GM21360 (cell line): ENCODE results near the gene TRAM2.

Experiments
- ATAC-seq: cut with Tn5 transposase; IDR thresholded peaks from one replicate; pipeline ENCODE4 v1.9.1; 2021; ENCODE audit warnings: mild to moderate bottlenecking, moderate library complexity; ENCODE audit not compliant: unreplicated experiment

The TRAM2 gene

DNA sequence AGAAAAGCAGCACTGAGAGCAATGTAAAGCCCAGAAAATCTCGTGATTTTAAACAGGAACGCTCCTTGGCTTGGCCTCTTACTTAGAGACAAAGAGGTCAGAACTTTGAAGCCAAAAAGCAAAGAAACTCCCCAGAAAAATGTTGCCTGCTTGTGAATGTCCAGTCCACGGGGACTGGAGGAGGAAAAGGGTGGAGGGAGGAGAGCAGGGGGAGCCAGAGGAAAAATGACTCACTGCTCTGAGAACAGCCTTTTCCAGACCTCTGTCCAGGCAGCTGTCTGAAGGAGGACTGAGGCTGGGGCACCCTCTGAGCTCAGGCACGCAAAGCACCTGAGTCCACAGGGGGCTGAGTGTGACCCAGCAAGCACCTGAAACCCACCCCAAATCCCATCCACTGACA, 64.7 kb downstream of the TRAM2 start:
- ATAC-seq: no peak

DNA sequence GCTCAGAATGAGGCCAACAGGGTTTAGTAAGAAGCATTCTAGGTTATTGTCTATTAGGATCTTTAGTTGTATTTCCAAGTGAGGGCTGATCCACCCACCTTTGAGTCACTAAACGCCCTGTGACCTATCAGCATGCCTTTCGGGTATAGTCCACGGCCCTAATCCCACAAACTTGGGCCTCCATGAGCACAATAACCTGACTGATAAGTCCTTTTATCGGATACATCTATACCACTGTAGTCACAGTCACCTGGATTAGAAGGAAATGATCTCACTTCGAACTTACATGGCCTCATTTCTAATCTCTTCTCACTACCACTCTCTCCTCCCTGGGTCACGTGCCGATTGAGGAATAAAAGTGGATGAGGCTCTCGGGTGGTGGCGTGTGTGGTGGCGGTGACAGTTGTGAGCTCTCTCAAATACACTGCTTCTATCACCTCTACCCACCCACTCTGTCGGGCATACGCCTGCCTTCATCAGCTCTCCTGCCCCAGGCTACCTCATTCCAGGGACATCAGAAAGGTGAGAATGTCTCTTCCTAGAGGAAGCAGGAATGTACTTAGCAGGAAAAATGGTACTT, 65.2 kb downstream of the TRAM2 start:
- ATAC-seq: no peak

DNA sequence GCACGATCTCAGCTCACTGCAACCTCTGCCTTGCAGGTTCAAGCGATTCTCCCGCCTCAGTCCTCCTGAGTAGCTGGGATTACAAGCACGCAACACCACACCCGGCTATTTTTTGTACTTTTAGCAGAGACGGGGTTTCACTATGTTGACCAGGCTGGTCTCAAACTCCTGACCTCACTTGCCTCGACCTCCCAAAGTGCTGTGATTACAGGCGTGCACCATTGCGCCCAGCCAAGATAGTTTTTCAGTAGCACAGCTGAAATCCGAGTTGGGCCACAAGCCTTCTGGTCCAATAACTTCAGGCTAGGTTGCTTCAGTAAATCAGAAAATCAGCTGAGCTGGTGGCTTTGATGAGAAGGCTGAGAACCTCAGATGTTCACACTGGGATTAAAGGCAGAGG, 65.7 kb downstream of the TRAM2 start:
- ATAC-seq: no peak

DNA sequence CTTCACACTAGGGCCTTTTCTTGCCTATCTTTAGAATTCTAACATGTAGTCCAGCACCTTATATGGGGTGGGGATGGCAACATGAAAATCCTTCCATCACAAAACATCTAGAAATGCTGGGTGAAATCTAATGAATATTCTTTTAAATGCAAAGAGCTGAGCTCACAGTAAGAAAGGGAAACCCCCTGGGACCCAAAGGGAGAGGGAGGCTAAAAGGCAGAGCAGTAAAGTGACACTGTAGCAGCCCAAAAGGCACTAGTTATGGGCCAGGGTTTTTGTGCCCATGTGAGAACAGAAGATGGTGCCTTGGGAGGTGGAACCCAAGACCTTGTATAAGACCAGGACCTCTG, 66.7 kb downstream of the TRAM2 start:
- no peak for ATAC-seq

DNA sequence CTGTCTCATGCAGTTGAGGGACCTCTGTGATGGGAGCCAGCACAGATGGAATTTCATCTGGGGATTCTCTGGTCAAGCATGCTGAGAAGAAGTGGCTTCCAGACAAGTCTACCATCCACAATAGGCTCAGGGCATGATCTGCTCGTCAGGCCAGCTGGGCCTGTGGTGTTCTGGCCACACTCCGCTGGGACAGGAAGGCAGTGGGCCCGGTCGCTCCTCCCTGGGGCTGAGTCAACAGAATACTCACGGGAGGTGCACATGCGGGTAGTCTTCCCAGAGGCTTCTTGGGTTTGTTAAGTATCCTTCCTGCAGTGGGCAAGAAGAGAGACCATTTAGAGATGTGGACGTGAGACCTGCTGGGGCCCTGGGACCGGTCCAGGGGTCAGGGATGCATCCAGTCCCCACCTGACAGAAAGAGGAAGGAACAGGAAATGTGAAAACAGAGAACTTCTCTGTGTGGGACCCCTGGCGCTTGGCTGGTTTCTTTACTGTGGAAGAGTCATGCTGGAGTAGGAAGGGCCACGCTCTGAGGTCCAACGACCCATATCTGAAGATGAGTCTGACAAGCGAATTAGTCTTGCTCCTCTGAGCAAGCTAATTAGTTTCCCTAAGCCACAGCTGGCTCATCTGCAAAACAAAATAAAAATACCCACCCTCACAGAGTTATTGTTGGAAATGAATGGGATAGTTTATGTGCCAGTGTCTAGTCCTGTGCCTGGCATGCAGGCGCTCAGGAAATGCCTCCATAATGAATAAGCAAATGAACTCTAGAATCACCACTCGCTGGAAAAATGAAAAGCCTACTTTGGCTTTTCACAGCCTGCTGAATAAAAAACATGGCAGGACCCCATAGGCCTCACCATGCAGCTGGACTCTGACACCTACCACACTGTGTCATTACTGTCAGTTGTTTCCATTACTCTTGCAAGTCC, 67.3 kb downstream of the TRAM2 start:
- no peak for ATAC-seq

DNA sequence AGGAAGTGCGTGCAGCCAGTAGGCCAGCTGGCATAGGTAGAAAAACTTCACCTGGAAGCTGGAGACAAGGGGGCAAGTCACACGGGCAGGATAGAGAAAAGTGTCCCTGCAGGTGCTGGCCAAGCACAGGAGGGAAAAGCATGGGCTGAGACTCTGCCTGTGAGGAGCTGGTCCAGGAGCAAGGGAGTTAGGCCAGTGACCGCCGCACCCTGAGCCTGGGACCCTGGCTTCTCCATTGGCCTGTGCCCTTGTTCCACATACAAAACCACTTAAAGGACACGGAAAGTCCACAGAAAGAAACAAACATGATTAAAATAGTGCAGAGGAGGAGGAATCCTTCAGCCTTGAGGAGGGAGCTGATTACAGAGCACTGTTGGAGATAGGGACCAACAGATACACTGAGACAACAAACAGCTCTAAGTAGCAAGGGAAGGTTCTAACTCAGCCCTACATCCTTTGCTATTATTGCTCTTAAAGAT, 68.6 kb downstream of the TRAM2 start:
- ATAC-seq: no peak

DNA sequence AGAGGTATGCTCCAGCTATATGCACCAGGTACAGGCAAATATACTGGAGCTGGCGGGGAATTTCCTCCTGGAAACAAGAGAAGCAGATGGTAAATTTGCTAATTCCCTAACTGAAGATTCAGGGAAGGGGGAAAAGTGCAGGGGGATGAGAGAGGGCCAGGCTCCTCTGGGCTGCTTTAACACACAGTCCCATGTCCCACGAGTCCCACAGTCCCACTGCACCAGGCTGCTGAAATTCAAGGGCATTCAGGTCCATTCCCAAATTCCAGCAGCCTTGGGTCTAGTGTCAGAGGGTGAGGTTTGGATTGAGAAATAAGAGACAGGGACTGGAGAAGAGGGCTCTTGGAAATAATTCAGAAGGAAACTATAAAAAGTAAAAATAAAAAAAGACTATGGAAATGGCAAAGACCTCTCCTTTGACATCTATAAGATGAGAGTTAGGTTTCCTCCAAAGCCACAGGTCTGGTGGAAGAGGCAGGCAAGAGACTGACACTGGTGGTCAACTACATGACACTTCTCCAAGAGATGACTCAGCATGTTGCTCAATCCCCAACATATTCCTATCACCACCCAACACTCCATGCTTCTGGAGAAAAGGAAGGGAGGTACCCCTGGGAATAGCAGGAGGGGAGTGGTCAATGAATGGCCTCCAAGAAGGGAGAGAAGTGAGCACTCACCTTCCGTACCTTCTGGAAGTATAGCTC, 69.2 kb downstream of the TRAM2 start:
- ATAC-seq: no peak

DNA sequence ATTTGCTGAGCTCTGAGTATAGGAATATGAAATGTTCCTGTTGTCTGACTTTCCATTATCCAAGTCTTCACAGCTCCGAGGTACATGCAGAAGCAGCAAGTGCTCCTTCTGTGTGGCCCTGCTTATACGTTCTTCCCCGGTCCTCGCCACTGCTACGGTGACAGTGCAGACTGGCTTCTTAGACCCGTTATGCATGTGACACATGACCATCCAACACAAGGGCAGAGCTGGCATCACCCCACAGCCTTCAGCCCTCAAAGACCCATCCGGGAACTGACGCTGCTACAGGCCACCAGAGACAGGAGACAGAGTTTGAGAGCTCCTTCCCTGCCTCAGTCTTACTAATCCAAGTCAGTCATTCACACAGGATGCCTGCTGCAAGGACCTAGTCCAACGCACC, 70.4 kb downstream of the TRAM2 start:
- ATAC-seq: no peak

DNA sequence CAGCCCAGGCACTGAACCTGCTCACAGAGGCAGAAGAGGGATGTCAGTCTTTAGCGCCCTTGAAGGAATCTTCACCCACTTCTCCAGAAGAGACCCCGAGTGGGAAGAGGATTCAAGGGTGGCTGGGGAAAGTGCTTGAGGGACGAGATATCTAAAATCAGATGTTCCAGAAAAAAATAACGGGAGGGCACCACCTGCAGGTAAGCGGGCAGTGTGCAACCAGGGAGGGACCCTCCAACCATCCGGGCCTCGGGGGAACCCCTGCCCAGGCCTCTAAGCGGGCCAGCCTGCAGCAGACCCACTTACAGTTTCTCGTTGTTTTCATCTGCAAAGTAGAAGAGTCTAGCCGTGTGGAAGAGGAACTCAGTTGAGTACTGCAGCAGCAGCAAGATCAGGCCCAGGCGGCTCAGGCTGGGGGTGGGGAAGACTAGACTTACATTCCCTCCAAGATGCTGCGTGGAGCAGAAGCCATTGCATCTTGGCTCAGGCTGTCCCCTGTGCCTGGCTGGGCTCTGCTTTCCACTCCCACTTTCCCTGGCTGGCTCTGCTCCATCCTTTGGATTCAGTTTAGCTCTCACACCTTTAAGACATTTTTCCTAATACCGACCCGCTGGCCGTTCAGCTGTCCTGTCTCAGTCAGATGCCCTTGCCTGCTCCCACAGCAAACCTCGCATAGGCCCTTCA, 71.0 kb downstream of the TRAM2 start:
- ATAC-seq: no peak

DNA sequence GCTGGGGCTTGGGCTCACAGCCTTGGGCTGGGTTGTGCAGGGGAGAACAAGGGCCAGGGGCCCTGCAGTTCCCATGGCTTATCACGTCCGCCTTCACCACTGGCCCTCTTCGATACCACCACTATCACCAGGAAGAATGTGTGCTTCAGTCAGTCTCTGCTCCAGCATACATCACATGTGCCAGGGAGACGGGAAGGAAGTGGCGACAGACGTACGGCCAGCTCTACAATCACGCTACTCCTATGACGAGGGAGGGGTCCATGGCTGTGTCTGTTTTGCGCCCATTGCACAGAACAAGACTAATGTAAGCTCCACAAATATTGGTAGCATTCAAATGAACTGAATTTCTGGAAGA, 72.1 kb downstream of the TRAM2 start:
- ATAC-seq: no peak

DNA sequence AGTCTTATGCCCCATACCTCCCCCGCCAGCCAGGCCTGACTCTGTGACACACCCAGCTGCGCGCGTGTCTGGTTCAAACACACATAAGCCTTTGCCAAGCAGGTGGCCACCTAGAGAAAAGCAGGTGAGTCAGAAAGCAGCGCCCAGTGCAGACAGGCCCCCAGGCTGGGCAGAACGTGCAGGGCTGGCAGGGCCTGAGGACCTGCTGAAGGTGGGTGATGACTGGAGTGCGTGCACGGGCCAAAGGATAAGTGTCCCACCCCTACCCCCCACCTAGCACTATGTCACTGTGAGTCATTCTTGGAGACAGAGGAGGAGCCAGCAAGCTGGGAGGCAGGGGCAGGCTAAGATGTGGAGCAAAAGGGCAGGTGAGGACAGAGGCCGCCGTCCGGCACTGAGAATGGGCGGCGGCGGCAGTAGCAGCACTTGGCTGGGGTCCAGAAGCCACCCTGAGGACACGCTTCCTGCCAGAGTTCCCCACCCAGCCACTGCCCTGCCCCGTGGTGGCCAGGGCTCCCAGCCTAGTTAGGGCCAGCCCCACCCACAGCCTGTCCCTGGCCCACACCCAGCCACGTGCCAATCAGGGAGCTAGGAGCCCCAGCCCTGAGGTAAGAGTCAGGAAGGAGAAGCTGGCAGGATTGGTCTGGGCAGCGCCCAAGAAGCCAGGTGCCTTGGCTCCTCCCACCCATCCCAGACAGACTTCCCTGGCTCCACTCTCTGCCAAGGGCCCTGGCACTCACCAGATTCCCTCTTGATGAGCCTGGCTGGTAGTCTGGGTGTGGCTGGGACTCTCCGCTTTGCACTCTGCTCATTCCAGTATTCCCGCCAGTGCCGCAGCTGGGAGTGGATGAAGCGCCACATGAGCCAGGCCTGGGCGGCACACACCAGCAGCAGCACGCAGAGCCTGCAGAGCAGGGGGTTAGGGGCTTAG, 72.7 kb downstream of the TRAM2 start:
- no peak for ATAC-seq

DNA sequence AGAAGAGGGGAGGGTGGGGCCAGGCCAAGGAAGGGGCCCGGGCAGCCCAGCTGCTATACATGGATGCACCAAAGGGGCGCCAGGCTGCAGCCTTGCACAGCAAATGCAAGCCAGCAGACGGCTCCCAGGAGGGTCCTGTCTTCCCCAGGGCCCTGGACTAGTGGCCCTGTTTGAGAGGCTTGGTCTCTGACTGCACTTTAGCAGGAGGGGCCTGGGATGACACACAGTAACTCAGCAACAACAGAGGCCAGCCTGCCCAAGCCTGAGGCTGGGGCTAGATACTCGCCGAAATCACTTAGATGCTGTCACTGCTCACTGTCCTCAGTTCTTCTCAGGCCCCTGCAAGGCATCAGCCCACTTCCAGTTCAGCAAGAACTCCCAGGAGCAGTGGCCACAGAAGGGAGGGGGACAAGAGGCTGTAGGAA, 73.5 kb downstream of the TRAM2 start:
- no peak for ATAC-seq

DNA sequence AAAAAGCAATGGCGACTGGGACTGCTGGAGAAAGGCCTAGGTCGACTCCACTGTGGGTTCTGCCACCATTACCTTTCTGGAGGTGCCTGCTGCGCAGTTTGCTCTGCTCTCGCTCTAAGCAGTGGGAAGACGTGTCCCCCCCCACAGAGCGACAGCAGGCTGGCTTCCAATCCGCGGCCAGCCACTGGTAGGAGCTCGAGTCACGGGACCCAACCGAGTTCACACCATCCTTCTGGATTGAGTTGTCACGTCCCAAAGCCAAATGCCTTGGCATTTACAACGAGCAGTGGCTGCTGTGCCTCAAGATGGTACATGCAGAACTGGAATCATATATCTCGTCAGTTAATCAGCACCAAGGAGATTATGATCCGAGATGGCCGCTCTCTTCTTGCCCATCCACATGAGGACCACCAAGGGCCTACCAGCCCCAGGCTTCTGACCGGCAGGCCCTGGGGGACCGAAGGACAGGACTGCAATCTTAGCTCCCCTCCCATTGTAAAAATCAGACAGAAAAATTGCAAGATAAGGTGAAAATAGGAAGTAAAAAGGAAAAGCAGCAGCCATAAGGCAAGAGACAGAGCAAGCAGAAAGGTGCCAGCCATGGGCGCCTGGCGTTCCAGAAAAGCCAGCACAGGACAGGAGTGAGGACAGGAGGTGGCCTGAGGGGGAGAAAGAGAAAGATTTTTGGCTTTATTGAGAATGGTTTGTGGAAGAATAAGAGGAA, 74.4 kb downstream of the TRAM2 start:
- ATAC-seq: no peak

DNA sequence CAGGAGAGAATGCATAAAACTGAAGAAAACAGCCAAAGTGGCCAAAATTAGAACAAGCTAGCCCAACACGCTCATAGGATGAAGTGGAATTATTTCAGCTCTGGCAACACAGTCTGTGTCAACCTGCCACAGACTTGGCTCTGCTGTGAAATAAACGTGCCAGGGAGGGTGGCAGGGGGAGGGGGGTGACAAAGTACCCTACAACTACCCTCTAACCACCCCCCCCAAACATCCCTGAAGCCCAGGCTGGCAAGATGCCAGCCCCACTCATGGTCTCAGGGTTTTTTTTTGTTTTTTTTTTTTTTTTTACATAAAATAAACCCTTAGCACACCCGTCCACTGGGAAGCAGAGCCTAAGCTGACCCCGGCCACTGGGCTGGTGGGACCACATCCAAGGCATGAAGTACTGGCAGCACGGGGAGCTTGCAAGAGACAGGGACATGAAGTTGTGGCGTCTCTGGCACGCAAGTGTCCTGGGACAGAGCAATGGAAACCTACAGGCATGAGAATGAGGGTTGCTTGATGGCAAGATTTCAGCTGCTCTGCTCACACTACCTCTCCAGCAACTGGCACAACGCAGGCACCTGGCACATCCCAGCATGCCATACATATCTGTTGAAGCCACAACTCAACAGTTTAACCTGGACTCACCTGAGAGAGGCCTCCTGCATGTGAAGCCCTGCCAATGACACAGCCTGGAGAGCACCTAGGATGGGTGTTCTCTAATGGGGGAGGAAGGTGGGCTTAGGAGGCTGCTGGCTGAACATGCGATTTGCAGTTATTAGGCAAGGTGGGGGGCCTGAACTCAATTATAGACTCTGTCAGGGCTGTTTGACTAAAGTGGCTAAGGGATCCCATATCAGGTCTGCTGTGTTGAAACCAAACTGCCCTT, 76.4 kb downstream of the TRAM2 start:
- no peak for ATAC-seq

DNA sequence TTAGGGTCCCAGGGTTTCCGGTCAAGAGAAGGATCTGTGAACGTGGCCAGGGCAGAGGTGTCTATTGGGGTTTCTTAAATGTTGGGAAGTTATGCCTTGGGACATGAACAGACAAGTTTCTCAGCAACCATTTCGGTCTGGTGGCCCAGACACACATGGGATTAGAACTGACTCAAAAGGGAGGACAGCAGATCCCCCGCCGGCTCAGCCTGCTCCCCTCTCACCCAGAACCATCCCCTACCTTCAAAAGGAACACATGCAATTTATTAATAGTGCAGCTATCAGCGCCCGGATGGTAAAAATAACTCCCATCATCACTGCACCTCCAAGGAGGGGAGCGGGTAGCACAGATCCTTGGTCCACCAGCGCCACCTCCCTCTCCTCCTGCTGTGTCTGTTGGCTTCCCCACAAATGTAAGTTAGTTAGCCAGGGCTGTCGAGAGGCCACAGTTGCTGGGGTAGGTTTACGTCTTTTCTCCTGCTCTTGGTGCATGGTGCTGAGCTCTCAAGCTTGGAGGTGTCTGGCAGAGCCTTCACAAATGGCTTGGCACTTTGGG, 77.1 kb downstream of the TRAM2 start:
- ATAC-seq: no peak

DNA sequence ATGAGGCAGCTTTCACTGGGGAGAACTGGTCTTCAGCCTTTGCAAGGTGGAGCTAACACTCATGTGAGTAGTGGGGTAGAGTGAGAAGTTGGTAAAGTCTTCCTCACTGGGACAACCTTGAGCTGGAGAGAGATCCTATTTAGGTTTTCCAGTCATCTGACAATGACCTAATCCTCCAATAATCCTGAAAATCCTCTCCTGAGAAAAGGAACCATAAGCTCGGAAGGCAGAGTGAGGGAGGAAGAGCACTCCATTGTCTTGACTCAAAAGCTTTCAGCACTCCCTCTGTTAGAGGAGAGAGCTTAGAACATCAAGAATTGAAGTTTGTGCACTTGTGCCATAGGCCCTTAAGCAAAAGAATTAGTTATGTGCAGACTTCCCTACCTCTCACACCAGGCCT, 77.8 kb downstream of the TRAM2 start:
- ATAC-seq: no peak

DNA sequence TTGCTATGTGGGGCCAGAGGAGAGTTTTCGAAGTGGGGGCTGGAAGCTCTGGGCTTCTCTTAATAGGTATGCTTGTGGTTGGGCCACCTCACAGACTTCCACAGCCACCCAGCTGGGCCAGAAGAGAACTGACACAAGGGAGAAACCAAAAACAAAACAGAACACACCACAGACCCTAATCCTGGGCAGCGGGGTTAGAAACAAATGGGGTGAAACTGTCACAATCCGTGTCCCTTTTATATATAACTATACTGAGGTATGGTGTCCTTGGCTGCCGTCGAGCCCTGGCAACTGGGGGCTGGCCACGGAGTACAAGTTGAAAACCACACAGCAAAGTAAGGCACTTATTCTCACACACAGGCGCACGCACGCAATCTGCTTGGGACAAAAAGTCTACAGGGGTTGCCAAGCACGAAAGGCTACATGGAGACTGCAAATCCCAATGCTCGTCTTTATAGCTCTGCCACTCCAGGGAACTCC, 78.3 kb downstream of the TRAM2 start:
- peak; percentile 39 for ATAC-seq
